Pons (tissue), 1 donor: Measurements from ENCODE around the gene RNF208.

Experiments
- DNase-seq: peaks from one replicate; pipeline ENCODE4 v3.0.0-alpha.2; 2016; ENCODE audit warnings: low spot score

The RNF208 gene

GRCh38 chr9:137175345-137175961 lies 46.6 kb downstream of the RNF208 start:
- no peak for DNase-seq

- DNase-seq, result no peak
Measured at GRCh38 chr9:137174722-137175293, 47.2 kb downstream of the RNF208 start.

GRCh38 chr9:137173796-137174664 lies 48.0 kb downstream of the RNF208 start:
- no peak for DNase-seq

- DNase-seq, result no peak
Measured at GRCh38 chr9:137172901-137173795, 48.9 kb downstream of the RNF208 start.

GRCh38 chr9:137171149-137171900 lies 50.7 kb downstream of the RNF208 start:
- no peak for DNase-seq

- DNase-seq, result no peak
Measured at GRCh38 chr9:137170486-137171148, 51.4 kb downstream of the RNF208 start.
